Measurements from ENCODE around the gene CRISPLD2.

The CRISPLD2 gene

GRCh38 chr16:84913315-84913714 is 93.5 kb downstream of the CRISPLD2 start:
- no peak overlapping the region for H3K4me3 ChIP-seq (replicated peaks in 1 of 2; ENCODE audit: low read depth in 2 of 2, low read length in 2 of 2)
- no peak for DNase-seq (ENCODE audit: low read depth in 2 of 2)
- TF ChIP-seq CTCF (IDR thresholded peaks at IDR 0.05; ENCODE audit: low read depth, low read length) = no peak

- TF ChIP-seq CTCF (IDR thresholded peaks at IDR 0.05; ENCODE audit: low read depth, low read length) = no peak
- H3K4me3 ChIP-seq (replicated peaks in 1 of 2; ENCODE audit: low read depth in 2 of 2, low read length in 2 of 2) = no peak overlapping the region
- DNase-seq (ENCODE audit: low read depth in 2 of 2) = no peak
Measured at GRCh38 chr16:84914273-84914672, 94.5 kb downstream of the CRISPLD2 start.

- H3K4me3 ChIP-seq (replicated peaks in 1 of 2; ENCODE audit: low read depth in 2 of 2, low read length in 2 of 2) = no peak overlapping the region
- TF ChIP-seq CTCF (IDR thresholded peaks at IDR 0.05; ENCODE audit: low read depth, low read length) = no peak
- no peak for DNase-seq (ENCODE audit: low read depth in 2 of 2)
Measured at GRCh38 chr16:84916178-84916577, 96.4 kb downstream of the CRISPLD2 start.

GRCh38 chr16:84916850-84917249 is 97.1 kb downstream of the CRISPLD2 start:
- DNase-seq (ENCODE audit: low read depth in 2 of 2) = no peak
- no peak overlapping the region for H3K4me3 ChIP-seq (replicated peaks in 1 of 2; ENCODE audit: low read depth in 2 of 2, low read length in 2 of 2)
- no peak for TF ChIP-seq CTCF (IDR thresholded peaks at IDR 0.05; ENCODE audit: low read depth, low read length)

- TF ChIP-seq CTCF (IDR thresholded peaks at IDR 0.05; ENCODE audit: low read depth, low read length) = no peak
- H3K4me3 ChIP-seq (replicated peaks in 1 of 2; ENCODE audit: low read depth in 2 of 2, low read length in 2 of 2) = no peak overlapping the region
- no peak for DNase-seq (ENCODE audit: low read depth in 2 of 2)
Measured at GRCh38 chr16:84917492-84917891, 97.7 kb downstream of the CRISPLD2 start.

- TF ChIP-seq CTCF (IDR thresholded peaks at IDR 0.05; ENCODE audit: low read depth, low read length) = no peak
- DNase-seq (ENCODE audit: low read depth in 2 of 2) = no peak
- no peak overlapping the region for H3K4me3 ChIP-seq (replicated peaks in 1 of 2; ENCODE audit: low read depth in 2 of 2, low read length in 2 of 2)
Measured at GRCh38 chr16:84918006-84918909, 98.5 kb downstream of the CRISPLD2 start.
